KMS-11 (cell line): ENCODE data around the gene RHEBL1.

ENCODE experiments used
- H2AFZ ChIP-seq: fragments of 200-600 bp; sonication (generic); 2 replicates; pipeline ENCODE4 v1.6.1; 2016; ENCODE audit warnings: antibody characterized with exemption, mixed run types, low read depth
- H3K27ac ChIP-seq: fragments of 200-600 bp; sonication (generic); 2 replicates; pipeline ENCODE4 v1.6.1; 2016; ENCODE audit warnings: mild to moderate bottlenecking, mixed run types
- H3K27me3 ChIP-seq: fragments of 200-600 bp; sonication (generic); 2 replicates; pipeline ENCODE4 v1.6.1; 2017; ENCODE audit warnings: mild to moderate bottlenecking, low read depth, mixed run types, moderate library complexity; ENCODE audit not compliant: insufficient read depth
- H3K36me3 ChIP-seq: fragments of 200-600 bp; sonication (generic); 2 replicates; pipeline ENCODE4 v1.6.1; 2017; ENCODE audit warnings: mild to moderate bottlenecking, mixed run types; ENCODE audit not compliant: insufficient read depth
- H3K4me1 ChIP-seq: fragments of 200-600 bp; sonication (generic); 2 replicates; pipeline ENCODE4 v1.6.1; 2016; ENCODE audit warnings: mild to moderate bottlenecking, low read depth, mixed run types; ENCODE audit not compliant: poor library complexity, severe bottlenecking
- H3K4me2 ChIP-seq: fragments of 200-600 bp; sonication (generic); 2 replicates; pipeline ENCODE4 v1.7.0; 2016; ENCODE audit warnings: mild to moderate bottlenecking, mixed run types
- H3K4me3 ChIP-seq: fragments of 200-600 bp; sonication (generic); IDR thresholded peaks from 2 replicates; pipeline ENCODE4 v1.6.1; 2017; ENCODE audit warnings: low read depth, low read length, mixed read lengths; ENCODE audit not compliant: insufficient read depth
- H3K79me2 ChIP-seq: fragments of 200-600 bp; sonication (generic); 2 replicates; pipeline ENCODE4 v1.6.1; 2016; ENCODE audit warnings: low read depth, mixed run types; ENCODE audit not compliant: insufficient read depth
- H3K9ac ChIP-seq: fragments of 200-600 bp; sonication (generic); 2 replicates; pipeline ENCODE4 v1.6.1; 2016; ENCODE audit warnings: mild to moderate bottlenecking, mixed run types
- H4K20me1 ChIP-seq: fragments of 200-600 bp; sonication (generic); 2 replicates; pipeline ENCODE4 v1.6.1; 2016; ENCODE audit warnings: mild to moderate bottlenecking, mixed run types; ENCODE audit not compliant: insufficient read depth
- CTCF ChIP-seq: fragments of 200-600 bp; sonication (generic); conservative IDR thresholded peaks from 2 replicates; pipeline ENCODE4 v1.6.1; 2017; ENCODE audit warnings: low read depth, mild to moderate bottlenecking, antibody characterized with exemption, low read length, moderate library complexity, mixed read lengths

The RHEBL1 gene

GRCh38 chr12:49059299-49060171 is 10.2 kb downstream of the RHEBL1 start:
- Histone ChIP-seq H2AFZ (peak overlapping the region; percentile 98), H3K27ac (peak overlapping the region; percentile 85), H3K4me1 (peaks cover 44% of the 10 kb centered on the region)

GRCh38 chr12:49059045-49059298 is 10.8 kb downstream of the RHEBL1 start:
- Histone ChIP-seq H3K4me2 (peak overlapping the region; percentile 84), H2AFZ (no peak overlapping the region), H3K27ac (no peak overlapping the region), H3K27me3 (no peaks in the 10 kb centered on the region), H3K4me3 (no peak overlapping the region), H3K36me3 (no peaks in the 10 kb centered on the region; the same call in 1 of the 2 replicates), H3K9ac (peak overlapping the region; percentile 97; the same call in 1 of the 2 replicates), H3K4me1 (peaks cover 39% of the 10 kb centered on the region), H3K79me2 (peaks cover 61% of the 10 kb centered on the region), H4K20me1 (peaks cover 29% of the 10 kb centered on the region)
- no peak for TF ChIP-seq CTCF

More at GRCh38 chr12:49059299-49060171, 10.2 kb downstream of the RHEBL1 start:
- peak overlapping the region; percentile 19 for H3K4me3 ChIP-seq
- H3K9ac ChIP-seq: peak overlapping the region; percentile 97
- H3K79me2 ChIP-seq: peaks cover 60% of the 10 kb centered on the region
- no peaks in the 10 kb centered on the region for H3K27me3 ChIP-seq
- no peaks in the 10 kb centered on the region; the same call in 1 of the 2 replicates for H3K36me3 ChIP-seq
- peak overlapping the region; percentile 84 for H3K4me2 ChIP-seq
- peaks cover 29% of the 10 kb centered on the region for H4K20me1 ChIP-seq
- no peak for TF ChIP-seq CTCF

GRCh38 chr12:49058366-49059044 is 11.3 kb downstream of the RHEBL1 start:
- H3K27me3 ChIP-seq: no peaks in the 10 kb centered on the region
- peaks cover 35% of the 10 kb centered on the region for H3K4me1 ChIP-seq
- H3K4me3 ChIP-seq: peak overlapping the region; percentile 4
- no peaks in the 10 kb centered on the region; the same call in 1 of the 2 replicates for H3K36me3 ChIP-seq
- peaks cover 61% of the 10 kb centered on the region for H3K79me2 ChIP-seq
- no peak overlapping the region for H3K27ac ChIP-seq
- peak overlapping the region; percentile 84 for H3K4me2 ChIP-seq
- H4K20me1 ChIP-seq: peaks cover 29% of the 10 kb centered on the region
- no peak for TF ChIP-seq CTCF
- H3K9ac ChIP-seq: peak overlapping the region; percentile 97; the same call in 1 of the 2 replicates
- no peak overlapping the region for H2AFZ ChIP-seq

GRCh38 chr12:49057888-49058287 is 11.9 kb downstream of the RHEBL1 start:
- peak overlapping the region; percentile 97; the same call in 1 of the 2 replicates for H3K9ac ChIP-seq
- H3K79me2 ChIP-seq: peaks cover 61% of the 10 kb centered on the region
- peak overlapping the region; percentile 4 for H3K4me3 ChIP-seq
- no peak overlapping the region for H2AFZ ChIP-seq
- no peak overlapping the region for H3K27ac ChIP-seq
- peaks cover 29% of the 10 kb centered on the region for H4K20me1 ChIP-seq
- no peak for TF ChIP-seq CTCF
- H3K27me3 ChIP-seq: no peaks in the 10 kb centered on the region
- peaks cover under 1% of the 10 kb centered on the region; the same call in 1 of the 2 replicates for H3K36me3 ChIP-seq
- peak overlapping the region; percentile 84 for H3K4me2 ChIP-seq
- H3K4me1 ChIP-seq: peaks cover 35% of the 10 kb centered on the region
